Activated CD4-positive, alpha-beta T cell treated with anti-CD3 and anti-CD28 coated beads, Interleukin-2, amount 50 U/mL, for 24 hours (primary cell): Measurements from ENCODE around the gene POLD4.
"Not testable (repeated sequence)": the region's sequence is repeated elsewhere in the genome, so short reads cannot be mapped to it uniquely, and the experiment has no call there.

Experiments
- DNase-seq, 2 donors: peaks; one replicate each; pipeline ENCODE4 v3.0.0-alpha.2; 2020; ENCODE audit warnings: low read depth in 1 of 2, low spot score in 1 of 2

The POLD4 gene

GRCh38 chr11:67354075-67355022 lies 1.0 kb upstream of the POLD4 start:
- no peak for DNase-seq

- DNase-seq: no peak
These were observed 615 bp downstream of the POLD4 start for GRCh38 chr11:67352546-67353316.

GRCh38 chr11:67351275-67352005 lies 1.9 kb downstream of the POLD4 start:
- DNase-seq: peak in 1 of 2 donors; percentile 41

- no peak for DNase-seq
These were observed 3.3 kb downstream of the POLD4 start for GRCh38 chr11:67349928-67350465.

- no peak for DNase-seq
These were observed 3.9 kb downstream of the POLD4 start for GRCh38 chr11:67349457-67349856.

GRCh38 chr11:67349036-67349435 lies 4.3 kb downstream of the POLD4 start:
- DNase-seq: no peak

GRCh38 chr11:67347964-67348749 lies 5.2 kb downstream of the POLD4 start:
- no peak for DNase-seq

DNA sequence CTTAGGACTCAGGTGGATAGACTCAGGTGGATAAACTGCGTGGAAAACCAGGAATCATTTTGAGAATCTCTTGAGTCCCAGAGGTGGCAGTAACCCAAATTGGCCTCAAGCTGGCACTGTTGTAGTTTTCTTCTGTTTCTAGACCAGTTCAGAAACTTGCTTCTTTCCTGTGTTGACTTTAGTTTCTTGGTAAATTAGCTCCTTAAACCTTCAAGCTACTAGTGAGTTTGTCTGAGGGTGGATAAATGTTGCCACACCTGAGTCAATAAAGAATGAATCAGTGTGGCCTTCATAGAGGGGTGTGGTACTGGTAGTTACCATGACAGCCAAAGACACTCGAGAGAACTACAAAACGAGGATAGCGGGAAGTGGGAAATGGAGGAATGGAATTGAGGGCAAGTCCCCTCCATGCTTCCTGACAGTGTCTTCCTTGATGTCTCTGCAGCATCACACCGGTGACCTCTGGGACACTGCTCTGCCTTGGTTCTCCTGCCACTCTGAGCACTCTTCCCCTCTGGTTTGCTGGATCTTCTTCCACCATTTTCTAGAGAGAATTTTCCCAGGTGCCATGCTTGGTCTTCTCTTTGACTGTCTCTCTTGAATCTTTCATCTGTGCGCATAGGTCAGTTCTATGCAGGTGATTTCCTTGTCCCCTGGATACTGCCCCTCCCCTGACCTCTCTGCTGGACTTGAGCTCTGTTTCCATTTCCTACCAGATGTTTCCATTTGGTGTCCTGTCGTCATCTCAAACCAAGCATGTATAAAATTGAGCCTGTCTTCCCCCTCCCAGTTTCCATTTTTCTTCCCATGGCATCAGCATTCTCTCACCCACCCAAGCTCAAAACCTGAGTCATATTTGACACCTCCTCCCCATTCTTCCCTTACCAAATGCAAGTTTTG lies 7.2 kb downstream of the POLD4 start:
- no peak for DNase-seq

DNA sequence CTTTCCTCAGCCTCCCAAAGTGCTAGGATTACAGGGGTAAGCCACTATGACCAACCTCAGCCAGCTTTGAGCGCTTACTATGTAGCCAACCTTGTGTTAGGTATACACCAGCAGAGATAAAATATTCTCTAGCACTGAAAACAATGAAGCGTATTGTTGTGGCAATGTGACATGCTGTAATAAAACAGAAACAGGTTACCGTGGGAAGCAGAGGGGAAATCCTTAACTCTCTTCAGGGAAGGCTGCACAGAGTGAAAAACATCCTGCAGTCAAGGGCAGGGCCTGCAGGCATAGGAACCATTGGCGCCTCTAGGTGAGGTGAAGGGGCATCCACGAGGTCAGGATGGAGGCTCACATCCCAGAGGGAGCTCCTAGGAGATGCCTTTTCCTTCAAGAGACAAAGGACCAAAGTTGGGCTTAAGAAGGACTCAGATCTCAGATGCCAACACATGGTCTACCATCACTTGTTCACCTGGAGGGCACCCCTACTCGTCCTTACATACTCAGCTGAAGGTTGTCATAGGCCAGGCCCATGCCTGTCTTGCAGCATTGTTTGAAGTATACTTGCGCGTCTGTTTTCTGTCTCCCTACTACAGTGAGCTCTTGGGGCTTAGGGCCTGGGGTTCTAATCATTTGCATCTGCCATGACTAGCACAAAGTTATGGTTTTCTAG lies 8.0 kb downstream of the POLD4 start:
- DNase-seq: no peak

- DNase-seq: no peak
These were observed 9.1 kb downstream of the POLD4 start for GRCh38 chr11:67344264-67344663.

DNA sequence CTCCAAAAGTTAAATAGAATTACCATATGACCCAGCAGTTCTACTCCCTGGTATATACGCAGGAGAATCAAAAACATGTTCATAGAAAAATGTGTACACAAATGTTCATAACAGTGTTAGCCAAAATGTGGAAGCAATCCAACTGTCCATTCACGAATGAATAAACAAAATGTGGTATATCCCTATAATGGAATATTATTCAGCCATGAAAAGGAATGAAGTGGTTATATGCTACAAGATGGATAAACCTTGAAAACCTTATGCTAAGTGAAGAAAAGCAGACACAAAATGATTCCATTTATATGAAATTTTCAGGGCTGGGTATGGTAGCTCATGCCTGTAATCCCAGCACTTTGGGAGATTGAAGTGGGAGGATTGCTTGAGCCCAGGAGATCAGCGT lies 16.1 kb downstream of the POLD4 start:
- no peak for DNase-seq

DNA sequence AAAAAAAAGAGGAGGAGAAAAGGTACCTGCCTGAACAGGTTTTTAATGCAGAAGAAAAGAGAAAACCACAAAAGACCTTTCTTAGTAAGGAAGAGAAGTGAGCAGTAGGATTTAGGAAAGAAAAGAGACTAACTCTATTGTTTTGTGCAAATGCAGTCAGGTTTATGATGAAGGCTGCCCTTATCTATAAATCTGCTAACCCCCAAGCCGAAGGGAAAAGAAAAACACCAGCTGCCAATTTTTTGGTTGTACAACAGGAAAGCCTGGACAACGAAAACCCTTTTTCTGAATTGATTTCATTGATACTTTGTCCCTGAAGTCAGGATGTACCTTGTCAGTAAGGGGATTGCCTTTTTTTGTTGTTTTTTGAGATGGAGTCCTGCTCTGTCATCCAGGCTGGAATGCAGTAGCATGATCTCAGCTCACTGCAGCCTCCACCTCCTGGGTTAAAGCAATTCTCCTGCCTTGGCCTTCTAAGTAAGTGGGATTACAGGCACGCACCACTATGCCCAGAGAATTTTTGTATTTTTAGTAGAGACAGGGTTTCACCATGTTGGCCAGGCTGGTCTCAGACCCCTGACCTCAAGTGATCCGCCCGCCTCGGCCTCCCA lies 21.2 kb downstream of the POLD4 start:
- DNase-seq: no peak

DNA sequence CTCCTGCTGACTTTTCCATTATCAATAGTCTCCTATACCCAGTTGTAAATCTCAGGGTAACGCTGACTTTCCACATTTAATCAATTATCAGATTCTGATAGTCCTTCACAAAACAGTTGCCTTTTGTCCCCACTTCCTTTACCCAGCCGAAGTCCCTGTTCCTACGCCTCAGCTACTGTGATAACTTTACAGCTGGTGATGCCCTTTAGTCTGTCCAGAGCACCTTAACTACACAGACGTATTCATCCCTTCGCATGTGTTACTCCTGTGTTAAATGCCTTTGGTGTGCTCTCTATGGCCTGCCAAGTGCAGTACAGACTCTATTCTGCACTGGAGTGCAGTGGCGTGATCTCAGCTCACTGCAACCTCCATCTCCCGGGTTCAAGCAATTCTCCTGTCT lies 29.8 kb downstream of the POLD4 start:
- DNase-seq: no peak

DNA sequence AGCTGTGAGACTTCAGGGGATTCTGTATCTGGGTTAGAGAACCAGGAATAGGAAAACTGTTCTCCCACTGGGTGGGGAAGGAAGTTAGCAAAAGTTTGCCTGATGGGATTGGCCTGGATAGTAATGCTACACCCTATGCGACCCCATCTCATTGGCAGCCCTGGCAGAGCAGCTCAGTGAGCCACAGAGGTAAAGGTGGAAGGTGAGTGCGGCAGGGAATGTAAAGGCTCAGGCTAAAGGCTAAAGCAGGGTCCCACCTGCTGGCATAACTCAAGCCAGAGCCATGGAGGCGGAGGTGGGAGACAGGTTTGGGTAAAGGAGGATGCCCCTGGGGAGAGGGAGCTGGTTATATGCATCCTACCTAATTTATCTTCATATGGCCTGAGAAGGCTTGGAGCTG lies 31.3 kb downstream of the POLD4 start:
- no peak for DNase-seq

GRCh38 chr11:67321313-67321871 lies 32.0 kb downstream of the POLD4 start:
- DNase-seq: no peak

GRCh38 chr11:67320691-67321090 lies 32.7 kb downstream of the POLD4 start:
- no peak for DNase-seq

- DNase-seq: no peak
These were observed 33.3 kb downstream of the POLD4 start for GRCh38 chr11:67320011-67320410.

DNA sequence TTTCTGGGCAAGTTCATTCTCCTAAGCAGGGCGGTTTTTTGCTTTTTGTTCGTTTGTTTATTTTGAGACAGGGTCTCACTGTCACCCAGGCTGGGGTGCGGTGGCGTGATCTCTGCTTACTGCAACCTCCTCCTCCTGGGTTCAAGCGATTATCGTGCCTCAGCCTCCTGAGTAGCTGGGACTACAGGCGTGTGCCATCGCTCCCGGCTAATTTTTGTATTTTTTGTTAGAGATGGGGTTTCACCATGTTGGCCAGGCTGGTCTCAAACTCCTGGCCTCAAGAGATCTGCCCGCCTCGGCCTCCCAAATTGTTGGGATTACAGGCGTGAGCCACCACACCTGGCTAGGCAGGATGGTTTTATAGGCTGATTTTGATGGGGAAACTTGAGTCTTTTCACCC lies 34.5 kb downstream of the POLD4 start:
- DNase-seq: not testable (repeated sequence)
